GM23338 (cell line): ENCODE results near the gene MLC1. TPM values are rescaled to one million over a fixed set of nuclear protein-coding genes. Genes with fewer than 3 reads are reported as not detected.

Experiments used
- ATAC-seq: fragments of 200-7000 bp; cut with Tn5 transposase; 3 replicates; pipeline ENCODE4 v1.9.1; 2020
- DNase-seq: peaks from one replicate; pipeline ENCODE4 v3.0.0-alpha.2; 2015; ENCODE audit warnings: low spot score
- H2AFZ ChIP-seq: fragments of 200-600 bp; sonication (generic); 2 replicates; pipeline ENCODE4 v1.8.0; 2016; ENCODE audit warnings: antibody characterized with exemption, mild to moderate bottlenecking, moderate library complexity
- H3F3A ChIP-seq: fragments of 200-600 bp; sonication (generic); replicated peaks from 2 replicates; pipeline ENCODE4 v1.8.0; 2017; ENCODE audit warnings: antibody characterized with exemption, mixed run types, low read depth
- H3K27ac ChIP-seq: fragments of 200-600 bp; sonication (generic); 2 replicates; pipeline ENCODE4 v1.6.1; 2016; ENCODE audit warnings: low read depth
- H3K27me3 ChIP-seq: fragments of 200-600 bp; sonication (generic); 2 replicates; pipeline ENCODE4 v1.8.0; 2016; ENCODE audit warnings: mild to moderate bottlenecking, mixed run types, moderate library complexity; ENCODE audit not compliant: insufficient read depth
- H3K36me3 ChIP-seq: fragments of 200-600 bp; sonication (generic); 2 replicates; pipeline ENCODE4 v1.8.0; 2016; ENCODE audit warnings: mild to moderate bottlenecking; ENCODE audit not compliant: insufficient read depth
- H3K4me1 ChIP-seq: fragments of 200-600 bp; sonication (generic); 2 replicates; pipeline ENCODE4 v1.8.0; 2016; ENCODE audit warnings: mild to moderate bottlenecking, moderate library complexity; ENCODE audit not compliant: insufficient read depth
- H3K4me2 ChIP-seq: fragments of 200-600 bp; sonication (generic); 2 replicates; pipeline ENCODE4 v1.7.1; 2017; ENCODE audit warnings: mixed run types
- H3K4me3 ChIP-seq: fragments of 200-600 bp; sonication (generic); 2 replicates; pipeline ENCODE4 v1.6.1; 2016; ENCODE audit warnings: mixed run types
- H3K79me2 ChIP-seq: fragments of 200-600 bp; sonication (generic); replicated peaks from 2 replicates; pipeline ENCODE4 v1.8.0; 2017; ENCODE audit warnings: mild to moderate bottlenecking; ENCODE audit not compliant: insufficient read depth
- H3K9me2 ChIP-seq: fragments of 200-600 bp; sonication (generic); 2 replicates; pipeline ENCODE4 v1.8.0; 2017; ENCODE audit not compliant: insufficient read depth
- H4K20me1 ChIP-seq: fragments of 200-600 bp; sonication (generic); replicated peaks from 2 replicates; pipeline ENCODE4 v1.8.0; 2017; ENCODE audit warnings: mild to moderate bottlenecking; ENCODE audit not compliant: insufficient read depth
- H3K27ac Mint-ChIP-seq: 2 replicates; pipeline ENCODE4 v1.8.0; 2020; ENCODE audit warnings: inconsistent platforms, mild to moderate bottlenecking, moderate library complexity, mixed read lengths
- H3K27me3 Mint-ChIP-seq: 3 replicates; pipeline ENCODE4 v1.8.0; 2022; ENCODE audit warnings: low read depth, mild to moderate bottlenecking, moderate library complexity, mixed read lengths, inconsistent platforms; ENCODE audit not compliant: insufficient read depth, poor library complexity
- H3K36me3 Mint-ChIP-seq: 3 replicates; pipeline ENCODE4 v1.8.0; 2021; ENCODE audit warnings: low read depth, mild to moderate bottlenecking, inconsistent platforms, moderate library complexity, mixed read lengths
- H3K4me1 Mint-ChIP-seq: 3 replicates; pipeline ENCODE4 v1.8.0; 2020; ENCODE audit warnings: mild to moderate bottlenecking, inconsistent platforms, mixed read lengths
- H3K4me3 Mint-ChIP-seq: 3 replicates; pipeline ENCODE4 v1.8.0; 2021; ENCODE audit warnings: moderate library complexity, mild to moderate bottlenecking, inconsistent platforms, mixed read lengths
- H3K9me3 Mint-ChIP-seq: 3 replicates; pipeline ENCODE4 v1.8.0; 2020; ENCODE audit warnings: moderate library complexity, mild to moderate bottlenecking, inconsistent platforms, mixed read lengths
- CREB1 ChIP-seq: fragments of 250-450 bp; sonication (Bioruptor Pico); IDR thresholded peaks from 2 replicates; pipeline ENCODE4 v1.5.0; 2020; ENCODE audit warnings: low read depth, mild to moderate bottlenecking, moderate library complexity
- EZH2 ChIP-seq: fragments of 200-600 bp; sonication (generic); IDR thresholded peaks from one replicate; pipeline ENCODE4 v1.8.0; 2017; ENCODE audit warnings: antibody characterized with exemption, mild to moderate bottlenecking, low read depth; ENCODE audit not compliant: unreplicated experiment
- NANOG ChIP-seq: IDR thresholded peaks from 2 replicates; pipeline ENCODE4 v1.6.1; 2016; ENCODE audit warnings: antibody characterized with exemption, borderline replicate concordance
- POLR2AphosphoS5 ChIP-seq: IDR thresholded peaks from 2 replicates; pipeline ENCODE4 v1.6.1; 2016; ENCODE audit warnings: antibody characterized with exemption, low read depth
- STAT1 ChIP-seq: IDR thresholded peaks from one replicate; pipeline ENCODE4 v1.6.1; 2016; ENCODE audit warnings: antibody characterized with exemption; ENCODE audit not compliant: unreplicated experiment
- ZNF331 ChIP-seq: fragments of 250-450 bp; sonication (Bioruptor Pico); IDR thresholded peaks from 2 replicates; pipeline ENCODE4 v1.5.0; 2020; ENCODE audit warnings: low read depth, mild to moderate bottlenecking, moderate library complexity
- ZNF462 ChIP-seq: fragments of 250-450 bp; sonication (Bioruptor Pico); IDR thresholded peaks from 2 replicates; pipeline ENCODE4 v1.5.0; 2020; ENCODE audit warnings: mild to moderate bottlenecking, moderate library complexity
- polyA plus RNA-seq: library from polyadenylated mRNA; unstranded; fragments of >200 nt; fragmentation: Nextera tagmentation; extraction: Ambion mirVana; gene quantifications from 2 replicates; pipeline ENCODE4 v1.2.1, GENCODE V29; 2016
- total RNA-seq: library from RNA; depleted of rRNA; stranded (reverse); fragments of >200 nt; shearing (Covaris generic); gene quantifications from 2 replicates; pipeline ENCODE4 v1.2.3, GENCODE V29; 2014

The MLC1 gene
- total and polyA plus RNA-seq, 2 experiments from 2014 or later, result not detected

- peaks cover 62% of the 10 kb centered on the region for H3K27me3 ChIP-seq
- no peaks in the 10 kb centered on the region for H3K9me2 ChIP-seq
- Mint-ChIP-seq H3K36me3 (no peaks in the 10 kb centered on the region), H3K4me3 (no peak overlapping the region), H3K9me3 (no peaks in the 10 kb centered on the region), H3K27ac (no peak overlapping the region), H3K4me1 (peaks cover 9% of the 10 kb centered on the region; the same call in 2 of the 3 replicates), H3K27me3 (peaks cover 34% of the 10 kb centered on the region)
- ATAC-seq, result no peak
- H4K20me1 ChIP-seq, result no peaks in the 10 kb centered on the region
- no peak overlapping the region for H3K27ac ChIP-seq
- no peaks in the 10 kb centered on the region for H3K79me2 ChIP-seq
- DNase-seq, result no peak
- no peak overlapping the region for H2AFZ ChIP-seq
- H3K36me3 ChIP-seq, result no peaks in the 10 kb centered on the region
- no peaks in the 10 kb centered on the region for H3K4me1 ChIP-seq
- no peak for TF ChIP-seq NANOG
- peak; percentile 43 for TF ChIP-seq EZH2
- no peaks in the 10 kb centered on the region for H3F3A ChIP-seq
- no peak overlapping the region for H3K4me3 ChIP-seq
- no peak overlapping the region for H3K4me2 ChIP-seq
Observed at GRCh38 chr22:50015451-50016307, 69.5 kb downstream of the MLC1 start.

- H4K20me1 ChIP-seq, result 0 out of 2 replicates have a peak, but pooled peaks cover under 1% of the 10 kb centered on the region
- no peaks in the 10 kb centered on the region for H3K9me2 ChIP-seq
- Mint-ChIP-seq H3K27ac (no peak overlapping the region), H3K4me1 (peaks cover 9% of the 10 kb centered on the region; the same call in 2 of the 3 replicates), H3K9me3 (no peaks in the 10 kb centered on the region), H3K36me3 (no peaks in the 10 kb centered on the region), H3K4me3 (no peak overlapping the region; the same call in 2 of the 3 replicates), H3K27me3 (peaks cover 36% of the 10 kb centered on the region)
- peak overlapping the region; percentile 49 for H3K4me3 ChIP-seq
- H3K27ac ChIP-seq, result no peak overlapping the region
- 0 out of 2 replicates have a peak overlapping the region, but pooled peaks have one; percentile 32 for H2AFZ ChIP-seq
- H3F3A ChIP-seq, result no peaks in the 10 kb centered on the region
- no peaks in the 10 kb centered on the region for H3K79me2 ChIP-seq
- no peak for TF ChIP-seq ZNF331 (CRISPR knock-in tag)
- no peak for TF ChIP-seq POLR2AphosphoS5
- TF ChIP-seq EZH2, result peak; percentile 62
- no peak for TF ChIP-seq STAT1
- no peaks in the 10 kb centered on the region for H3K36me3 ChIP-seq
- H3K4me1 ChIP-seq, result no peaks in the 10 kb centered on the region
- peak overlapping the region; percentile 79 for H3K4me2 ChIP-seq
- ATAC-seq (peak; percentile 8; the same call in 2 of the 3 replicates), DNase-seq (peak; percentile 40)
- H3K27me3 ChIP-seq, result peaks cover 69% of the 10 kb centered on the region
Observed at GRCh38 chr22:50014655-50015401, 70.4 kb downstream of the MLC1 start.

- 0 out of 2 replicates have a peak, but pooled peaks cover 3% of the 10 kb centered on the region for H4K20me1 ChIP-seq
- H3K36me3 ChIP-seq, result no peaks in the 10 kb centered on the region
- peak overlapping the region; percentile 49; the same call in 1 of the 2 replicates for H3K4me3 ChIP-seq
- H3K9me3 Mint-ChIP-seq, result no peaks in the 10 kb centered on the region
- no peaks in the 10 kb centered on the region for H3F3A ChIP-seq
- DNase-seq (no peak), ATAC-seq (no peak)
- no peaks in the 10 kb centered on the region for H3K79me2 ChIP-seq
- peaks cover 9% of the 10 kb centered on the region; the same call in 2 of the 3 replicates for H3K4me1 Mint-ChIP-seq
- H3K36me3 Mint-ChIP-seq, result no peaks in the 10 kb centered on the region
- H3K27ac ChIP-seq, result no peak overlapping the region
- H2AFZ ChIP-seq, result no peak overlapping the region
- no peak overlapping the region for H3K4me3 Mint-ChIP-seq
- peaks cover 71% of the 10 kb centered on the region for H3K27me3 ChIP-seq
- no peak overlapping the region; the same call in 1 of the 2 replicates for H3K4me2 ChIP-seq
- H3K9me2 ChIP-seq, result no peaks in the 10 kb centered on the region
- H3K27me3 Mint-ChIP-seq, result peaks cover 39% of the 10 kb centered on the region
- H3K4me1 ChIP-seq, result no peaks in the 10 kb centered on the region
- H3K27ac Mint-ChIP-seq, result no peak overlapping the region
- TF ChIP-seq ZNF462 (CRISPR knock-in tag), result no peak
- no peak for TF ChIP-seq CREB1
- TF ChIP-seq POLR2AphosphoS5, result no peak
Observed at GRCh38 chr22:50014053-50014501, 71.1 kb downstream of the MLC1 start.
